ENCODE results near the gene RESF1. TPM values are rescaled to one million over a fixed set of nuclear protein-coding genes. Genes with fewer than 3 reads are reported as not detected.
A peak's percentile ranks its signal among the peaks of the same experiment; 100 is the strongest.

RESF1 gene
- total RNA-seq, 3 donors from 2014 or later, result 41.5 to 47.3 (median 46.8) TPM

DNA sequence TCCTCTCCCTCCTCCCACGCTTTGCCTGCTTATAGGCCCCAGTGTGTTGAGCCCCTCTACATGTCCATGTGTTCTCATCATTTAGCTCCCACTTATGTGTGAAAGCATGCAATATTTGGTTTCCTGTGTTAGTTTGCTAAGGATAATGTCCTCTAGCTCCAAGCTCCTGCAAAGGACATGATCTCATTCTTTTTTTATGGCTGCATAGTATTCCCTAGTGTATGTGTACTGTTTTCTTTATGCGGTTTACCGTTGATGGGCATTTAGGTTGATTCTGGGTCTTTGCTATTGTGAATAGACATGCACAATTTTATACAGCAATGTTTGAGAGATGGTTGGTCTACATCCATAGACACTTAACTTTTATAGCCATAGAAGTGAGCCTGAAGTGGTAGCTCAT is 5.1 kb downstream of the RESF1 start:
- Histone ChIP-seq H3K4me3 (no peak overlapping the region), H3K4me1 (ENCODE audit: low read depth) (peaks cover 15% of the 10 kb centered on the region), H3K36me3 (ENCODE audit: low read depth) (no peaks in the 10 kb centered on the region), H3K9me3 (no peaks in the 10 kb centered on the region)
- TF ChIP-seq, protein P1, sequence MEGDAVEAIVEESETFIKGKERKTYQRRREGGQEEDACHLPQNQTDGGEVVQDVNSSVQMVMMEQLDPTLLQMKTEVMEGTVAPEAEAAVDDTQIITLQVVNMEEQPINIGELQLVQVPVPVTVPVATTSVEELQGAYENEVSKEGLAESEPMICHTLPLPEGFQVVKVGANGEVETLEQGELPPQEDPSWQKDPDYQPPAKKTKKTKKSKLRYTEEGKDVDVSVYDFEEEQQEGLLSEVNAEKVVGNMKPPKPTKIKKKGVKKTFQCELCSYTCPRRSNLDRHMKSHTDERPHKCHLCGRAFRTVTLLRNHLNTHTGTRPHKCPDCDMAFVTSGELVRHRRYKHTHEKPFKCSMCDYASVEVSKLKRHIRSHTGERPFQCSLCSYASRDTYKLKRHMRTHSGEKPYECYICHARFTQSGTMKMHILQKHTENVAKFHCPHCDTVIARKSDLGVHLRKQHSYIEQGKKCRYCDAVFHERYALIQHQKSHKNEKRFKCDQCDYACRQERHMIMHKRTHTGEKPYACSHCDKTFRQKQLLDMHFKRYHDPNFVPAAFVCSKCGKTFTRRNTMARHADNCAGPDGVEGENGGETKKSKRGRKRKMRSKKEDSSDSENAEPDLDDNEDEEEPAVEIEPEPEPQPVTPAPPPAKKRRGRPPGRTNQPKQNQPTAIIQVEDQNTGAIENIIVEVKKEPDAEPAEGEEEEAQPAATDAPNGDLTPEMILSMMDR (IDR thresholded peaks at IDR 0.05), result no peak
- intact Hi-C loops (cut with DNase I, micrococcal nuclease), result loop anchor here in 1 of 2 donors (10.0 kb wide), 1 partner anchor 279 kb away; no protein-coding TSS in a partner anchor
- ATAC-seq (no peak), DNase-seq (no peak)

DNA sequence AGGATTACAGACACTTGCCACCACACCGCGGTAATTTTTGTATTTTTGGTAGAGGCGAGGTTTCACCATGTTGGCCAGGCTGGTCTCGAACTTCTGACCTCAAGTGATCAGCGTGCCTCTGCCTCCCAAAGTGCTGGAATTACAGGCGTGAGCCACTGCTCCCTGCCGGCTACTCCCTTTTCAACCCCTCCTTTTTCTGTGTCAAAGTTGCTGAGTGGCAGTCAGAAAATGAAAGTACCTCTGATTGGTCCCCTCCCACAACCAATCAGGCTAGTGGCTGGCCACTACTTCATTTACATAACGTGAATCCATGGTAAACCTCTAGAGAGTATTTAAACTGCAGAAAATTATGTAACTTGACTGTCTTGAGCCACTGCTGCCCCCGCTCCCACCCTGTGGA is 5.9 kb downstream of the RESF1 start:
- DNase-seq (no peak), ATAC-seq (peak; percentile 16)
- TF ChIP-seq, protein P1 (IDR thresholded peaks at IDR 0.05), result no peak
- Histone ChIP-seq H3K4me1 (ENCODE audit: low read depth) (peaks cover 15% of the 10 kb centered on the region), H3K36me3 (ENCODE audit: low read depth) (no peaks in the 10 kb centered on the region), H3K4me3 (no peak overlapping the region), H3K9me3 (no peaks in the 10 kb centered on the region)
- intact Hi-C loops (cut with DNase I, micrococcal nuclease), result loop anchor here in 1 of 2 donors (10.0 kb wide), 1 partner anchor 280 kb away; no protein-coding TSS in a partner anchor

DNA sequence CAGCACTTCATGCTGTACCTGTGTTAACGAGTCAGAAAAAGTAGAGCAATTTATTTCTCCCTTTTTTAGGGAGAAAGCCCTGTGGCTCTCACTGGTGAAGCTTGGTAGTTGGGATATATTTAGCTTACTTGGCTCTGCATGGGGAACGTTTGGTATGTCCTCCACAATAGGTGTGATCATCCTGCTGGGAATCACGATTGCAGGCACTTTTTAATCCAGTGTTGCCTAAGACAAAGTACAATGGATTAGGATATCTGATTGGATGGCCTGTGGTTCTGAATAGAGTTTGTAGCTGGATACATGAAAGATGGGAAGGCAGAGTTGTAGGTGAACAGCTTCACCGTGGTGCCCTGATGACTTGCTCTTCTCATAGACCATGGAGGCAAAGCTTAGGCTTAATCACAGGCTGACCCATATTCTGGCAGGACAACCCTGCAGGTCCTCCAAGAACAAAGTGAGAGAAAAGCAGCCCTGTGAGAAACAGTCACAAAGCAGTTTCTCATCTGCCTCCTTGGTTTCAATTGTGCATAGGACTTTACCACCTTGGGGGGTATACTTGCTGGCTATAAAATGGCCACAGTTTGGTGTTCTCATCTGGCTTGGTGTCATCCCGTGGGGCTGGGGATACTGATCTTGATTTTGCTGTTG is 7.5 kb downstream of the RESF1 start:
- peak; percentile 21 for ATAC-seq
- H3K36me3 ChIP-seq (ENCODE audit: low read depth), result peaks cover 4% of the 10 kb centered on the region

DNA sequence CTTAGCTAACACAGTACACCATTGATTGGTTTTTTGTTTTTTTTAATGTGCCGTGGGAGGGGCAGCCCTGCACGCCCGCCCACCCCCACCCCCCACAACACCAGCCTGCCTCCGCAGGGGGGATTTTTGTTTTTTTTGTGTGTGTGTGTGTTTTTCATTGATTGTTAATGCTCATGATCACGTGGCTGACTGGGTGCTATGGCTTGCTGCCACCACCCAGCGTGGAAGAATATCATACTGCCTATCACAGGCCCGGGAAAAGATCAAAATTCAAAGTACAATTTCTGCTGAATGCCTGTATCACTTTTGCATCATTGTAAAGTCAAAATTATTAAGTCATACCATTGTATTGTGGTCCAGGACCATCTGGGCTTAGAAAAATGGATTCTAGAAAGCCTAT is 8.3 kb downstream of the RESF1 start:
- ATAC-seq (no peak), DNase-seq (no peak)
- Histone ChIP-seq H3K9me3 (peaks cover 5% of the 10 kb centered on the region), H3K4me1 (ENCODE audit: low read depth) (peaks cover 2% of the 10 kb centered on the region), H3K4me3 (no peak overlapping the region), H3K36me3 (ENCODE audit: low read depth) (peaks cover 4% of the 10 kb centered on the region)
- TF ChIP-seq, protein P1 (IDR thresholded peaks at IDR 0.05), result no peak
- intact Hi-C loops (cut with DNase I, micrococcal nuclease), result loop anchor here in 1 of 2 donors (10.0 kb wide), 1 partner anchor 283 kb away; no protein-coding TSS in a partner anchor

More for the DNA sequence above, 7.5 kb downstream of the RESF1 start:
- TF ChIP-seq, protein P1 (IDR thresholded peaks at IDR 0.05), result no peak
- H3K4me1 ChIP-seq (ENCODE audit: low read depth), result peaks cover 3% of the 10 kb centered on the region
- intact Hi-C loops (cut with DNase I, micrococcal nuclease), result loop anchor here in 1 of 2 donors (10.0 kb wide), 1 partner anchor 282 kb away; no protein-coding TSS in a partner anchor
- H3K4me3 ChIP-seq, result no peak overlapping the region
- H3K9me3 ChIP-seq, result no peaks in the 10 kb centered on the region
- DNase-seq, result no peak

DNA sequence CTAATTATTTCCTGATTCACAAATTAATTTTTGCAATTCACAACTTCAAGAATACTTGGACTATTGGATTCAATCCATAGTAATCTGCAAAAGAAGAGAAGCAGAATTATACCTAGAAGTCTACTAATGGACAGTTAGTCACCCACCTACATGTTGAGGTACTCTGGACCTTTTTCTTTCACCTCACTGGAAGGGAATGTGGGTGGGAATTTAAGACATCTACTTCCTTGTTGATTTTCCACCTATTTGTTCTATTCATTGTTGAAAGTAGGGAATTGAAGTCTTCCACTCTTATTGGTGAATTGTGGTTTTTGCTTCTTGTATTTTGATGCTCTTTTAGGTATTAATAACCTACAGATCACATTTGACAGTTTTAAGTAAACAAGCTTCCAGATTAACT is 11.0 kb downstream of the RESF1 start:
- Histone ChIP-seq H3K9me3 (peaks cover 16% of the 10 kb centered on the region), H3K4me3 (no peak overlapping the region), H3K4me1 (ENCODE audit: low read depth) (no peaks in the 10 kb centered on the region), H3K36me3 (ENCODE audit: low read depth) (peaks cover 4% of the 10 kb centered on the region)
- no peak for ATAC-seq
- TF ChIP-seq, protein P1 (IDR thresholded peaks at IDR 0.05), result no peak
- intact Hi-C loops (cut with DNase I, micrococcal nuclease), result no loop called here
- DNase-seq, result no peak
